Left lobe of liver (tissue), 2 donors: Measurements from ENCODE around the gene NRGN. TPM values are rescaled to one million over a fixed set of nuclear protein-coding genes. Genes with fewer than 3 reads are reported as not detected.

ENCODE experiments used
- ATAC-seq: fragments of 200-7000 bp; cut with Tn5 transposase; one replicate; pipeline ENCODE4 v1.9.1; 2020; ENCODE audit warnings: mild to moderate bottlenecking, moderate library complexity
- DNase-seq: peaks from one replicate; pipeline ENCODE4 v3.0.0-alpha.2; 2020; ENCODE audit warnings: low spot score
- total RNA-seq: library from RNA; stranded (reverse); gene quantifications from one replicate; pipeline ENCODE4 v1.2.1, GENCODE V29; 2021
- donor health status: DM: no; HTN: no; CAD: no; lungs with moderate emphysema.
- donor health status: DM: no; HTN: yes; CAD: no.

The NRGN gene
- total RNA-seq, 1 donor from 2014 or later = 1.4 TPM

GRCh38 chr11:124778281-124778680 lies 38.5 kb downstream of the NRGN start:
- ATAC-seq = no peak
- DNase-seq = no peak

DNA sequence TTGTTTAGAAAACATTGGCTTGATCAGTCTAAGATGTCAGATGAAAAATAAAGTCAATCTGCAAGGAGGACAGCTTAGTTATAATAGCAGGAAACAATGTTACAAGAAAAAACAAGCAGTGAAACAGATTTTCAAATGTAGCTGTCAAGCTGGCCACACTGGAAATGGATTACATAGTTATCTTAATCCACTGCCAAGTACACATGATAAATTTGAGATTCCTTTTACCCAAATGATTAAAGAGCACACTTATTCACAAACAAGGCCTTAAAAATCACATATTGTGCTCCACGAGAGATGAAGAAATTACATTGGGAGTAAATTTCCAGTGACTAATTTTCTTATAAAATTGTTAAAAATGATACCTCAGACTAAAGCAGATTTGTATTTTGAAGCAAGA lies 39.8 kb downstream of the NRGN start:
- no peak for DNase-seq
- ATAC-seq = no peak

- ATAC-seq (no peak), DNase-seq (no peak)
Measured at GRCh38 chr11:124783002-124783401, 43.3 kb downstream of the NRGN start.

GRCh38 chr11:124784051-124784450 lies 44.3 kb downstream of the NRGN start:
- DNase-seq = no peak
- ATAC-seq = no peak

GRCh38 chr11:124788521-124788920 lies 48.8 kb downstream of the NRGN start:
- no peak for DNase-seq
- ATAC-seq = no peak

DNA sequence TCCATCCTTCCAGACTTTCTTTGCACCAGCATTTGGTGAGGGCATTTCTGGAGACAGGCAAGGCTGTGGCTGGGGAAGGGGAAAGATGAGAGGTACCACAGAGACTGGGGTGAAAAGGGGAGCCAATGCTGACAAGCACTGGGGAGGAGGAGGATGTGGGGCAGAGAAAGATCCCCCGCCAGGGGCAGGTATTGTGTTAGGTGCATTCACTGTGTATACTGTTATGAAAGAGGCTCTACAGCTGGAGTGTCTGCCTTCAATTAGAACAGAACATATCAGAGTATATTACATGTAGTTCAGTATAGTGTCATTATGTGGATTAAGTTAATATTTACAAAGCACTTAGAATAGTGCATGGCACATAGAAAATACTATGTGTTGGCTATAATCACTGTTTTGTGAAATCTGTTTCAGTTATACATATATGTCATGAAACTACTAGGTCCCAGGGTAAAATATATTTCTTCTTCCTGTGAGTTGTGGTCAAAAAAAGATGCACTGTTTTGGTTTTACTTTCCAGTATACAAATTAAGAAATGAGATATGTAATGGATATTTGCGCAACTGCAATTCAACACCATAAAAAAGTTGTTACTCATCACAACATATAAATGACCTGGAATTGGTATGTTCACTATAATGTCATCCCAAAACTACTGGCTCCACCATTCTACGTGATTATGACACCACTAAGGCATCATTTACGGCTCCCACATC lies 52.0 kb downstream of the NRGN start:
- no peak for DNase-seq
- ATAC-seq = no peak

- DNase-seq = no peak
- ATAC-seq = peak; percentile 71
Measured at GRCh38 chr11:124793466-124794278, 53.9 kb downstream of the NRGN start.

GRCh38 chr11:124796312-124796711 lies 56.6 kb downstream of the NRGN start:
- DNase-seq = no peak
- ATAC-seq = no peak

Other genes with a start within 250 kb of the NRGN start
- not detected for gene OR8B12, start 196.3 kb upstream of the NRGN start, total RNA-seq
- not detected for gene OR8A1, start 169.9 kb upstream of the NRGN start, total RNA-seq
- not detected for gene PANX3, start 128.5 kb upstream of the NRGN start, total RNA-seq
- gene TBRG1, start 117.1 kb upstream of the NRGN start, total RNA-seq = 23.3 TPM
- 34.4 TPM for gene SIAE, start 66.2 kb upstream of the NRGN start, total RNA-seq
- 0.86 TPM for gene SPA17, start 66.0 kb upstream of the NRGN start, total RNA-seq
- 1.3 TPM for gene VSIG2, start 12.3 kb downstream of the NRGN start, total RNA-seq
- 10.5 TPM for gene ESAM, start 22.3 kb downstream of the NRGN start, total RNA-seq
- gene MSANTD2, start 60.5 kb downstream of the NRGN start, total RNA-seq = 4.9 TPM
- 1.5 TPM for gene ROBO3, start 125.5 kb downstream of the NRGN start, total RNA-seq
- 6.3 TPM for gene ROBO4, start 157.9 kb downstream of the NRGN start, total RNA-seq
- gene HEPN1, start 179.3 kb downstream of the NRGN start, total RNA-seq = not detected
- 27.2 TPM for gene HEPACAM, start 196.1 kb downstream of the NRGN start, total RNA-seq
- gene CCDC15, start 214.3 kb downstream of the NRGN start, total RNA-seq = 0.48 TPM